ENCODE results near the gene RAP1GAP2. TPM values are rescaled to one million over a fixed set of nuclear protein-coding genes. Genes with fewer than 3 reads are reported as not detected.

RAP1GAP2 gene
- total and polyA plus RNA-seq, 2 of the 8 experiments (the other 6 are each of a cell fraction or from before 2014, with no cell fraction given): 24.0 to 63.8 TPM

GRCh38 chr17:2872282-2872681, 76.0 kb downstream of the RAP1GAP2 start (continued):
- TF ChIP-seq JUN (IDR thresholded peaks at IDR 0.05; ENCODE audit: low read depth, low read length): no peak
- TF ChIP-seq EZH2 (IDR thresholded peaks at IDR 0.05; ENCODE audit: low read depth, low read length, severe bottlenecking): no peak
- TF ChIP-seq YY1 (IDR thresholded peaks at IDR 0.05; ENCODE audit: low read depth, low read length): 0 out of 2 replicates have a peak, but pooled peaks have one; percentile 33
- TF ChIP-seq SRF (IDR thresholded peaks at IDR 0.05; ENCODE audit: low read depth, low read length): no peak
- TF ChIP-seq CEBPB (IDR thresholded peaks at IDR 0.05; ENCODE audit: low read depth, low read length): no peak
- TF ChIP-seq ASH2L (IDR thresholded peaks at IDR 0.05; ENCODE audit: low read length): no peak
- no peak for TF ChIP-seq KDM4A (IDR thresholded peaks at IDR 0.05; ENCODE audit: low read depth, low read length, severe bottlenecking)
- TF ChIP-seq TAF1 (IDR thresholded peaks at IDR 0.05; ENCODE audit: low read depth, low read length): no peak
- TF ChIP-seq SUZ12 (IDR thresholded peaks at IDR 0.05; ENCODE audit: low read length): no peak
- TF ChIP-seq GTF2F1 (IDR thresholded peaks at IDR 0.05; ENCODE audit: borderline replicate concordance, low read depth, low read length): no peak
- TF ChIP-seq POU5F1 (IDR thresholded peaks at IDR 0.05; ENCODE audit: low read depth, low read length): no peak
- TF ChIP-seq ATF3 (IDR thresholded peaks at IDR 0.05; ENCODE audit: insufficient read depth, low read depth, low read length): no peak
- TF ChIP-seq KDM5A (IDR thresholded peaks at IDR 0.05; ENCODE audit: low read length): no peak
- TF ChIP-seq ATF2 (IDR thresholded peaks at IDR 0.05; ENCODE audit: low read length): no peak
- TF ChIP-seq CREB1 (IDR thresholded peaks at IDR 0.05): no peak
- no peak for TF ChIP-seq ZNF274 (IDR thresholded peaks at IDR 0.05; ENCODE audit: borderline replicate concordance, extremely low read depth, low read length)
- no peak for TF ChIP-seq SIX5 (IDR thresholded peaks at IDR 0.05; ENCODE audit: low read depth, low read length)
- TF ChIP-seq USF2 (IDR thresholded peaks at IDR 0.05; ENCODE audit: low read length): no peak
- no peak for TF ChIP-seq PHF8 (conservative IDR thresholded peaks at IDR 0.05; ENCODE audit: low read depth, low read length)
- TF ChIP-seq RXRA (IDR thresholded peaks at IDR 0.05; ENCODE audit: insufficient read depth, low read depth, low read length): no peak
- TF ChIP-seq RNF2 (IDR thresholded peaks at IDR 0.05; ENCODE audit: borderline replicate concordance, low read depth, low read length, missing control alignments, poor library complexity, severe bottlenecking): no peak
- no peak for TF ChIP-seq MAFK (IDR thresholded peaks at IDR 0.05; ENCODE audit: low read depth, low read length)
- no peak for TF ChIP-seq SIN3A (conservative IDR thresholded peaks at IDR 0.05 in 1 of 2, IDR thresholded peaks at IDR 0.05 in 1 of 2; ENCODE audit: low read depth in 1 of 2, low read length in 2 of 2)
